Left lobe of liver (tissue), 2 donors: ENCODE data around the gene ADK. TPM values are rescaled to one million over a fixed set of nuclear protein-coding genes. Genes with fewer than 3 reads are reported as not detected.
"Not testable (repeated sequence)": the region's sequence is repeated elsewhere in the genome, so short reads cannot be mapped to it uniquely, and the experiment has no call there.

ENCODE experiments used
- ATAC-seq: fragments of 200-7000 bp; cut with Tn5 transposase; one replicate; pipeline ENCODE4 v1.9.1; 2020; ENCODE audit warnings: mild to moderate bottlenecking, moderate library complexity
- DNase-seq: peaks from one replicate; pipeline ENCODE4 v3.0.0-alpha.2; 2020; ENCODE audit warnings: low spot score
- total RNA-seq: library from RNA; stranded (reverse); gene quantifications from one replicate; pipeline ENCODE4 v1.2.1, GENCODE V29; 2021
- donor health status: DM: no; HTN: no; CAD: no; lungs with moderate emphysema.
- donor health status: DM: no; HTN: yes; CAD: no.

ADK gene
- total RNA-seq, 1 donor from 2014 or later, result 76.2 TPM

DNA sequence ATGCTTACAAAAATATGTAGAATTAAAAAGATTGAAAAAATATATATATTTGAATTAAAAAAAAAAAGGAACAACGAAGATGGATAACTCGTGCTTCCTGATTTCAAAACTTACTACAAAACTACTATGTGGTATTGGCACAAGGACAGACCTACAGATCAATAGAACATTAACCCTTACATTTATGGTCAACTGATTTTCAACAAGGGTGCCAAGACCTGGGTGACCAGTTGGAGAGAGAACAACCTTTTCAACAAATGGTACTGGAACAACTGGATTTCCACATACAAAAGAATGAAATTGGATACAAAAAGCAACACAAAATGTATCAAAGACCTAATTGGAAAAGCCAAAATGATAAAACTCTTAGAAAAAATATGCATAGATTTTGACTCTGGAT, 10.5 kb upstream of the ADK start:
- DNase-seq (no peak), ATAC-seq (peak; percentile 74)

DNA sequence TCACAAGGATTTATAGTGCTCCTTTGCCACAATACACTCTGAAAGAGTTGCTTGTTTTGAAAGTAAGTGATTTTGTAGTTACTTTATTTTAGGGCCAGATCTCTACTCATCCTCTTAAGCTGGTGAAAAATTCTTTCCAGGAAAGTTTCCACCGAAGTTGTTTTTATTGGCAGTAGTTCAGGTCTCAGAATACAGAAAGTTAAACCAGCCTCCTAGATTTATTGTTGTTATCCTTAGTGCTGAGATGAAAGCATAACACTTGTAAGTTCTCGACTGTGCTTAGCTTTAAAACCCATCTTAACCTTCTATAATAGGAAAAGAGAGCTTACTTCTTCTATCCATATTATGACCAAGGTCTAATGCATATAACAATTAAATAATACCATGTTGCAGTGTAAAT, 5.9 kb upstream of the ADK start:
- ATAC-seq, result no peak
- DNase-seq, result no peak

DNA sequence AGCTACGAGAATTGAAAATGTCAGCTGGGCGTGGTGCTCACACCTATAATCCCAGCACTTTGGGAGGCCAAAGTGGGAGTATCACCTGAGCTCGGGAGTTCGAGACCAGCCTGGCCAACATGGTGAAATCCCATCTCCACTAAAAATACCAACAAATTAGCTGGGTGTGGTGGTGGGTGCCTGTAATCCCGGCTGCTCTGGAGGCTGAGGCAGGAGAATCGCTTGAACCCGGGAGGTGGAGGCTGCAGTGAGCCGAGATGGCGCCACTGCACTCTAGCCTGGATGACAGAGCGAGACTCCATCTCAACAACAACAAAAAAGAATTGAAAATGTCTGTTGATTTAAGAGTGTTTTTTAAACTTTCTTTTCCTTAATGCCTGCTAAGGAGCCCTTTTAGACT, 4.0 kb upstream of the ADK start:
- ATAC-seq, DNase-seq: not testable (repeated sequence)

DNA sequence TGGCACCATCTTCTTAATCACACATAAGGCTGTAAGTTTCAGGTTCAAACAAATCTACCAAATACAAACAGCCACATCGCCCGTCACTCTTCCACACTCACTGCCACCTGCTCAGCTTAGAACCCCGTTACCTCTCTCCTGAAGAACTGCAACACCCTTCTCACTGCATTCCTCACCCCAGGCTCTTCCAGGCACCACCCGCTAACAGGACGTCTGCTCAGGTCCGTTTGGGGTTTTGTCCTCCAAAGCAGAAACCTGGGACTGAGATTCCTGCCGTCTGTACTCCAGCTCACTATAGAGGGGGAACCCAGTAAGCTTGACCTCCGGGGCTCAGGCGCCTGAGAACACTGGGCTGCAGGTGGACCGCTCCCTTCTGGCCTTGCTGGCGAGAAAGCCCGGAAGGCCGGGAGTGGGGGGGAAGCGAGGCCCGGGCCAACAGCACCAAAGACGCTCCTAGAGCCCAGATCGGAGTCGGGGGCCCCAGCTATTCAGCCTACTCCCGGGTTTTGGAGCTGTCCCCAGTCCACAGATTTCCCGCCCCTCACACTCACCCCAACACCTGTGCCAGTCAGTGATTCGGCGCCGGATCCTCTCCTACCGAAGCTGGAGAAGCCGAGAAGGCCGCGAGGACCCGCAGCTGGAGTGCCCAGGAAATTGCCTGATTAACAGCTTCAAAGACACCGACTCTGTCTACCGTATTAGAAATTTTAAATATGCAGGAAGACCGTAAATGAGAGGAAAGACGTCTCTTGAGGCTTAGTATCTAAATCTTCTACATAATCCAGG, 624 bp upstream of the ADK start, which contains the start of gene AP3M1:
AP3M1 (minus strand) TSS at position 625 of the 786 bp plus-strand sequence. CDS start 12,449 bp downstream, outside the sequence.
- DNase-seq (peak; percentile 87), ATAC-seq (peak; percentile 70)

DNA sequence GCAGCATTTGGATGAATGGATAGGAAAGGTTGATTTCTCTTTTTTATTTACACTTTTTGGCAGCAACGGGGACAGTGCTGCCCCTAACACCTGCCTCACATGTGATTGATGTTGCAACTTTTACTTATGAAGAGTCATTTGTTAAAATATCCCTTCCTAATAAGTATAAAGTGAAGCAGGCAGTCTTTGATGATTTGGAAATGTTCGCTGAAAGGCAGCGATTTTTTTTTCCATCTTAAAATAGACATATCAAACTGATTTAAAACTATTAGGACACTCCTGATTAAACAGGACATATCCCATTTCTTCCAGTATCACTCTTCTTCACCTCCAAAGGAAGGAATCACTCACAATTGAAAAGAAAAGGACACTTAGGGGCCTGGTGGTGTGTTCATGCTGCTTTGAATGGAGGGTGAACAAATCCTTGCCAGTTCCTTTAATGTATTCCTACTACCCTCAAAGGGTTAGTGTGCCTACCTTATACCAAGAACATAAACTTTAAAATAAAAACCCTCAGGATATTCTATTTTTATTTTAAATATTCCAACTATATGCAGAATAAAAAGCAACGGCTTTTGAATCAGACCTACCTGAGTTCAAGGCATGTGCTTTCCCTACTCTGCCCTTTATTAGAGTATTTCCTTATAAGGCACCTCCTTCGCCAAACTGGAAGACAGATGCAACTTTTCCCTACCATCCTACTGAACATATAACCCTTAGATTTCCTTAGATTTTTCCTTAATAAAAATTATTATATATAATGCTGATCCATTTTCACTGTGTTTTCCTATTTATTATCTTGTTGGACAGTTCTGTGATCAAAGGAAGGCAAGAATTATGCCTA, 1.1 kb downstream of the ADK start:
- ATAC-seq (peak; percentile 2), DNase-seq (no peak)

DNA sequence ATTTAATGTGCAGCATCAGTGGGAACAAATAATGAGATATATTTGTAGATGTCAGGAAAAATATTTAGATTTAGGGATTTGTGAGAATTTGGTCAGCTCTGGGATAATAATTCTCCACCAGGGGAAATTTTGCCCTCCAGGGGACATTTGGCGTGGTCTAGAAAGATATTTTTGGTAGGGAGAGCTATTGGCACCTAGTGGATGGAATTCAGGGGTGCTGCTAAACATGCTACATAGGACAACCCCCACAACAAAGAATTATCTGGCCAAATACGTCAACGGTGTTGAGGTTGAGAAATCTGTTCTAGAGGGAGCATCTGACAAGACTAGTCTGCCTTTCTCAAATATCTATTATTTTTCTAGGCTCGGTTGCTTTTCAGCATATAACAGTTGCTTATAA, 2.1 kb downstream of the ADK start:
- DNase-seq, result no peak
- no peak for ATAC-seq

DNA sequence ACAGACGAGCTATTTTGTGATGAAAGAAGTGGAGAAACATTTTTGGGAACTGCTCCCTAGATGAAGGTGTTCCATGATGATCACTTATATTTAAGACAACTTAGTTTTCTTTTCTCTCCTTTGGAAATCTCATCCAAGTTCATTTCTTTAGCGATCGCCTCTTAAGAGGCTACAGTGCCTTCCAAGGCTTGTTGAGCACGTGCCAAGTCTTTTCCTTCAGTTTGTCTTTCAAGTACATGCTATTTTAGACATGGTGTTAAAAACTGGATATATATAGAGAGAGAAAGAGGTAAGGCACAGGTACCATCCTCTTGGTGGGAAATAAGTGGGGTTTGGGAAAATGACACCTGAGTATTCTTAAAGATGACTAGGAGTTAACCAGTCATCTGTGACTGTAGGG, 2.7 kb downstream of the ADK start:
- DNase-seq (no peak), ATAC-seq (no peak)

DNA sequence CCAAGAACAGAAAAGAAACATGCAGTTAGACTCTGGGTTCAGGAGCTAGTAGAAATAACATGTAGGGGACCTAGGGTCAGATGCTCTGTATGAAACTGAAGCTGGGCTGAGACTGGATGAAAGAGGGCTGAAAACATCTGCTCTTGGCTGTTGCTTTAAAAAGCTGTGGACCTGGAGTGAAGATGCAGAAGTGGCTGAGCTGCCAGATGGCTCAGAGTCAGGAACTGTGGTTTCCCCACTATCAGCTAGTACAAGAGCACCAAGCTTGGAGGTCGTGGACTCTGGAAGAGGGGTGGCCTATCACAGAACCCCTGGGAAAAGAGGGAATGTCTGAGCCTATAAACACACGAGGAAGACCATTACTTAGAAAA, 5.9 kb downstream of the ADK start:
- peak; percentile 77 for ATAC-seq
- no peak for DNase-seq

DNA sequence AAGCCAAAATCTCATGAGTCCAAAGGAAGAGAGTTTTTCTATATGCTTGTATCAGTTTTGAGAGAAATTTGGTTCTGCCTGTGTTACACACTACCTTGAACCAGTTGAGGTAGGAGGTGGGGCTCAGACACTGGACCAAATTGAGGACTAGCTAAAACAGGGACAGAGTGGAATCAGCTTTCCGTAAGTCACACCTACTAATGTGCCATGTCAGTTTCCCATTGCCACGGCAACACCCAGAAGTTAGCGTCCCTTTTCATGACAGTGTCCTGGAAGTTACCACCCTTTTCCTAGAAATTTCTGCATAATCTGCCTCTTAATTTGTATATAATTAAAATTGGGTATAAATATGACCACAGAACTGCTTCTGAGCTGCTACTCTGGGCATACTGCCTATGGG, 9.0 kb downstream of the ADK start:
- ATAC-seq, result no peak
- no peak for DNase-seq

DNA sequence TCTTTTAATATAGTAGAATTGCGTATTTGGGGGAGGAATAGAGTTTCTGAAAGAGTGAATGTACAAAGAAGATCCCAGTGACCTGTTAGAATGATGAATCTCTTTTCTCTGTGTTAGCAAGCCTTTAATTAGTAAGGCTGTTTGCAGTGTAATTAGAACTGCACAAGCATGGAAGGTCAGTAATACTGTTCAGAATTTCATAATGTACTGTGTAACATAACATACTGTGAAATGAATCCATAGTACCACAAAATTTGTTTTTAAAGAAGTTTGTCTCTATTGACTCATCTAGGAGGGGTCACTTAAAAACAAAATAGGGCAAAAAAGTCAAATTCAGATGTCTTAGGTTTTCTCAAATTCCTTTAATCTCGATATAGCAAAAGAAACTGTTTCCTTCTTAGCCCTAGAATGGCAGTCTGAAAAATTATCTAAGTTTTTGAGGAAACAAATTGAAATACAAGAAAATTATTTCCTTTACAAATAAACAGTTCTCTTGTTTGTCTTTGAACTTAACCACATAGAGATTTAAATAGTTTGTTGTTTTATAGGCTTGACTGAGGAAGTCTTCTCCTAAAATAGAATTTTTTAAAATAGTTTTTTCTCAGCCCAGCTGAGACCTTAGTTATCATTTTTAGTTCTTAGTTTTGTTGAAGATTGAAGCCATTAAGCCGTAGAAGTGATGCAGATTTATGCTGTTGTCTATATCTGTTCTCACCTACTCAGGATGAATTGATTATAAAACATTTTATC, 12.5 kb downstream of the ADK start:
- DNase-seq, result no peak
- ATAC-seq, result no peak

DNA sequence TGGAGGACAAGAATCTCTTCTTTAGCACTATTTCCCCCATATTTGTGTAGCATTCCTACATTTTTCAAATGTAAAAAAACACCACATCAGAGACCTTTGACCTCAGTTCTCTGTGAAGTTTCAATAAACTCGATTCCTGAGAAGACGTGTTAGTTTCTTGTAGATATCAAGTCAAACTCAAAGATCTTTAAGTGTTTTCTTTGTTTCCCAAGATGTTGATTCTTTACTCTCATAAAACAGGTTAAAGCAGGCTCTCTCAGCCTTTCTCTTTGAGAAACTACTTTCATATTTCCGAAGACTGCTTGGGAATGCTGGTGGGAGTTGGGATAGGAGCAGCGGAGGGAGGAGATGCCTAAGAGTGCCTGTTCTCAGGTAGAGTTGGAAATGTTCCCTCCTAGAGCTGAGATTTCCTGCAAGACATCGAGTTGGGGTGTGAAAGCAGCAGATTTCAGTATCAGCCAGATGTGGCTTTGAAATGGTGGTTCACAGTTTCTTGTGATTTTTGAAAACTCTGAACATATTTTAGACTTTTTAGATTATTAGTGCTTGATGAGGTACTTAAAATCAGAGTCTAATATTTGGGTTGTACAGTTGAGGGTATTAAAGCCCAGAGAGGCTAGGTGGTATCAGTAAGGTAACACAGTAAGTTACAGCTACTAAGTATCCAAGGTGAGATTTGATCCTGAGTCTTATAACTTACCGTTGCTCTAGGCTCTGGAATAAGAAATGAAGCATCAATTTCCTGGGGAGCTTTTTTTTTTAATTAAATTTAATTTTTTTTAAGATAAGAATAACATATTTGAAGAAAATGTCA, 13.9 kb downstream of the ADK start:
- DNase-seq, result no peak
- no peak for ATAC-seq

DNA sequence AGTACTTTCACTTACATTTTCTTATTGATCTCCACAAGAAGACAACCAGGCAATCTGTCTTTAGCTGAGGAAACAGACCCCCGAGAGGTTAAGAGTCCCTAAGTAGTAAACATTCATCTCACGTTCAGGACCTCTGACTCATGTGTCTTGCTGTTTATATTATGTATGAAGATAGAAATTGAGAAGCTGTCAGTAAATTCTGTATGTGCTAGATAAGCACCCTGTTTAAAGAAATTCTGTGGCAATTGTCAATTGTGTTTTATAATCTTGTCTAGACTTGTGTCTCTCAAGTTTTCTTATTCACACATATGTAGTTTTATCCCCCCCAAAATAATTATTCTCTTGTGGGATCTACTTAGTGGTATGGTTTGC, 14.5 kb downstream of the ADK start:
- no peak for DNase-seq
- ATAC-seq, result no peak

DNA sequence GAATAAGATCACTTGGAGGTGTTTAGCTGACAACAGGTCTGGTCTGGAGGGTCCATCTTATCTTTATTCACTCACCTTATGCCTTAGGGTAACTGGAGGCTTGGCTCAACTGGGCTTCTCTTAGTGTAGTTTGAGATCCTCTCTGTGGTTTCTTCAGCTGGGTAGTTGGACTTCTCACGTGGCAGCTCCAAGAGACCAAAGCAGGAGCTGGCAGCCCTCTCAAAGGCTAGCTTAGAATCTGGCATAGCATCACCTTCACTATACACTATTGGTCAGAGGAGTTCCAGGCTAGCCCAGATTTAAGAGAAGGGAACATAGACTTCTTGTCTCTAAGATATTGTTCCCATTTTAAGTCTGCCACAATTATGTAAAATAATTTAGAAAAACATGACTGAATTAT, 16.4 kb downstream of the ADK start:
- ATAC-seq, result no peak

DNA sequence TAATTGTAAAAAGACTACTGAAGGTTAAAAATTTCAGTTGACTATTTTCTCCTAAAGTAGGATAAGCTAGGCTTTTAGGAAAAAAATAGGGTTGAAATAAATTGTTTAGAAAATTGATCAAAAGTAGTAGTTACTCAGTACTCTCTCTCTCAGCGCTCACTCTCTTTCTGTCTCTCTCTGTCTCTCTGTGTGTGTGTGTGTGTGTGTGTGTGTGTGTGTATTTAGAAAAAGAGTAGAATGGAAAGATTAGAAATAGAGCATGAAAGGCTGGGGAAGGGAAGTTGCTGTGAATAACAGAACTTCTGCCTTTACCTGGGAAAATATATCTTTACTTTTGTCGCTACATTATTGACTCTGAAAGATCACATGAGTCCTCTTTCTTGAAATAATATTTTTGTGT, 20.6 kb downstream of the ADK start:
- no peak for ATAC-seq

More for the DNA sequence above, 16.4 kb downstream of the ADK start:
- no peak for DNase-seq

DNA sequence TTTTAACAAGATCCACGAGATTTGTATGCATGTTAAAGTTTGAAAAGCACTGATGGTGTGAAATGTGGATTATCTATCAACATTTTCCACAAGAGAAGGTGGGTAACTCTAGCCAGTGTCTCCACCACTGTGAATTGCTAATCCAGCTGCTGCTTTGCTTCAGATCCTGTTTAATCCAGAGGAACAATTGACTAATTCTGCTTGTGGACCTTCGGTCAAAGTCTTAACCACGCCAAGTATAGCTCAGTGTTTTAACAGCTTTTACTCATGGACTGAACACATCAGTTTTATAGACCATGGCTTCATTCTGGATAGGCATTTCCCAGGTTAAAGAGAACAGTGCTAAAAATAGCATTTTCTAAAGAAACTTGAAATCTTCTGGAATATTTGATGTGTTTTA, 23.5 kb downstream of the ADK start:
- DNase-seq, result no peak
- ATAC-seq, result peak; percentile 31

More for the DNA sequence above, 20.6 kb downstream of the ADK start:
- DNase-seq, result no peak

DNA sequence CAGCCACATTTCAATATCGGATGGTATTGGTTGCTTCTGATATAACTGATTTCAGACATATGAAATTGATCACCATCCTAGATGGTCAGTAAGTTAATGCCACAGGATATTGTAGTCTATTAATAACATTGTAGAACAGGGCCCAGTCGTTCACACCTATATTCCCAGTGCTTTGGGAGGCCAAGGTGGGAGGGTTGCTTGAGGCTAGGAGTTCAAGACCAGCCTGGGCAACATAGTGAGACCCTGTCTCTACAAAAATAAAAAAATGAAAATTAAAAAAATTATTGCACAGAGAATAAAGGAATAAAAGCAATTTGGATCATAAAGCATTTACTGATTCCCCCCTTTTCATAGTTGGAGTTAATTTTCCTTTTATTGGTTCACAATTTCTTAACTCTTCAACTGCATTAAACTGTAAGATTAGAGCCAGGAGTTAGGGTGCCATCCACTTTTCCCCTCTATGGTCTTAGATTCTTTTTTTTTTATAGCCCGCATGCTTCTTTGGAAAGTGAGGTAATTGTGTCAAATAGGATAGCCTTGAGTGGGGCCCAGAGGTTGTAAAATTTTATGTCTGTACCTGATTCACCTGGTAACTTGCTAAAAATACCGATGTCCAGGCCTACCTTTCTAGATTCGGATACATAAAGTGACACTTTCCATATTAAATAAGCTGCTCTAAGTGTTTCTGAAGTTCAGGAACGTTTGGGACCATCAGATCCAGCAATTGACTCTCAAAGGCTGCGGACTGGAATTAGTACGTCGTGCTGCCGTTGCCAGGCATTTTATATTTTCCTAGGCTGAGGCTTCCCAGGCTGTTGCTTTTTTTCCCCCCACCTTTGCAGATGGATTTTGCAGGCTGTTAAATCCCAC, 24.7 kb downstream of the ADK start:
- DNase-seq (no peak), ATAC-seq (no peak)

DNA sequence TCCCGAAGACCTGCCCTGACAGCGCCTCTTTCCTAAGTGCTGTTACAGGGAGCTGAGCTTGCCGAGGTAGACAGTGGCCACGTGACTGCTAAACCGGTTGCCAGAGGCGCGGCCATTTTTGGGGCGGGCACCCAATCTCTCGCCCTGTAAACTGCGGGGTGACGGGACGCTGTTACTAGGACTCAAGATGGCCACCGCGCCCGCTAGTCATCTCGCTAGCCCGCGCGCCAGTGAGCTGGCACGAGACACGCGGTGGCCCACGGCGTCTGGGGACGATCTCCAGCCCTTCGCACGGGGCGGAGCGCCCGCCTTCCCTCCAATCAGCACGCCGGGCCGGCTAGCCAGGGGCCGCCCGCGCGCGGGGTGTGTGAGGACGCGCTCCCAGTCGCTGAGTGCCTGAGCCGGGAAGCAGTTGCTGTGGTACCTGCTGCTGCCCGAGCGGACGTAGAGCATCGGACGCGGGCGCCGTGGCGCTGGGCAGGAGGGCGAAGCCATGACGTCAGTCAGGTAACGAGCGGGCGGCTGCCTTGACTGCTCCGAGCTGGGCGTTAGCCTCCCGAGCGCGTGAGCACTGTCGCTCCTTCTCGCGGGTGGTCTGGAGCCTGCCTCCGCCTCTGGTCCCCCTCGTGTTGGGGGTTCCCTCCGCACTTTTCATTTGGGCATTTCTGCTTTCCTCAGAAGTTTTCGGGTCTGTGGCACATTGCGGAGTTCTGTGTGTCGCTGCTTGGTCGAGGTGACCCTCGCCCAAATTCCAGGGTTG, 25.5 kb downstream of the ADK start:
- ATAC-seq (peak; percentile 89), DNase-seq (peak; percentile 99)

DNA sequence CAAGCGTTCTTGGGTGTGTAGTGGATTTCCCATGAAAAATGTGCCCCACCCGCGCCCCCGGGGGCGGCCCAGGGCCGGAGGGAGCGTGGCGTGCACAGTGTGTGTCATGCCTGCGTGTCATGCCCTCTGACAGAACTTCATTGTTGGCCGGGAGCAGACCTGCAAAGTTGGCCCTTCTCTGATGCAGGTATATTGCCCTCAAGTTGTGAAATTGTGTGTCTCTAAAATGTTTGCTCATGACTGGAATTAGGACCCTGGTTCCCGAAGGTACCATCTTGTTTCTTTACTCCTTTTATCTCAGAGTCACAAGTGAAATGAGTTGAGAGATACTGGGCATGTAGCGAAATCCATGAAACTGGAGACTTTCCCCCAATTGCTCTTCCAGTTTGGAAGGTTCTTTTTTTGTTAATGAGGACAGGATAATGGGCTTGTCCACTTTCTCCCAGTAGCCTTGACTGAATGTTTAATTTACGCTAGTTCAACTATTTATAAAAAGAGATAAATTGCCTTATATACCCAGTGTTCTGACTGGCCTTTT, 26.2 kb downstream of the ADK start:
- peak; percentile 87 for DNase-seq
- ATAC-seq, result peak; percentile 71
